Urinary bladder (tissue), 4 donors: ENCODE results near the gene SLC6A12. TPM values are rescaled to one million over a fixed set of nuclear protein-coding genes. Genes with fewer than 3 reads are reported as not detected.

Experiments used
- DNase-seq: peaks from one replicate; pipeline ENCODE4 v3.0.0-alpha.2; 2015; ENCODE audit errors: extremely low spot score
- H3K27ac ChIP-seq: one replicate; pipeline ENCODE4 v1.5.1; 2013; ENCODE audit warnings: low read depth, mild to moderate bottlenecking, moderate library complexity
- H3K36me3 ChIP-seq: one replicate; pipeline ENCODE4 v1.6.1; 2013; ENCODE audit warnings: mild to moderate bottlenecking, moderate library complexity; ENCODE audit not compliant: insufficient read depth
- H3K4me1 ChIP-seq: one replicate; pipeline ENCODE4 v1.6.1; 2013; ENCODE audit warnings: mild to moderate bottlenecking, moderate library complexity; ENCODE audit not compliant: insufficient read depth
- H3K4me3 ChIP-seq: one replicate; pipeline ENCODE4 v1.5.1; 2013; ENCODE audit warnings: low read depth, low read length
- WGBS: extraction: QIAGEN DNeasy Blood & Tissue Kit; methylation state at CpG from one replicate; pipeline ENCODE4 v1.1.7; 2013; 5-methylcytosine and 5-hydroxymethylcytosine counted together
- polyA plus RNA-seq: library from polyadenylated mRNA; stranded (reverse); fragments of 200-250 nt; gene quantifications from one replicate; pipeline ENCODE4 v1.2.3, GENCODE V29; 2013
- total RNA-seq: library from RNA; depleted of rRNA; stranded (reverse); fragments of >200 nt; gene quantifications from one replicate; pipeline ENCODE4 v1.2.3, GENCODE V29; 2014
- donor health status: healthy with polysubstance abuse.
- donor health status: healthy.

Gene SLC6A12
- total RNA-seq: 0.21 TPM
- 1.5 TPM for polyA plus RNA-seq

- Histone ChIP-seq H3K27ac (no peak within 1 kb of the TSS), H3K36me3 (no peaks in the 10 kb centered on the region), H3K4me3 (no peak within 1 kb of the TSS), H3K4me1 (no peaks in the 10 kb centered on the region)
- 38% methylated on average over 14 of the region's 14 CpGs for WGBS
- no peak for DNase-seq
Measured at GRCh38 chr12:214003-214741, at the start of gene SLC6A12. Gene SLC6A12, minus strand, starts transcription at chr12:214157. Its CDS starts 4,171 bp downstream, at chr12:209986.

GRCh38 chr12:263574-263973 lies 49.6 kb upstream of the SLC6A12 start:
- no peak overlapping the region for H3K27ac ChIP-seq
- H3K4me3 ChIP-seq: no peak overlapping the region
- H3K36me3 ChIP-seq: no peaks in the 10 kb centered on the region
- no peak for DNase-seq
- no peaks in the 10 kb centered on the region for H3K4me1 ChIP-seq
- 71% methylated on average over 9 of the region's 9 CpGs for WGBS

- WGBS: 32% methylated on average over 7 of the region's 7 CpGs
- H3K4me3 ChIP-seq: no peak within 1 kb of the TSS
- no peak within 1 kb of the TSS for H3K27ac ChIP-seq
- no peaks in the 10 kb centered on the region for H3K4me1 ChIP-seq
- H3K36me3 ChIP-seq: no peaks in the 10 kb centered on the region
- DNase-seq: no peak
Measured at GRCh38 chr12:262817-263216, 48.9 kb upstream of the SLC6A12 start, which contains the start of gene SLC6A13. Gene SLC6A13, minus strand, starts transcription at chr12:262836. Its CDS starts 2,784 bp downstream, at chr12:260052.

GRCh38 chr12:262113-262512 lies 48.2 kb upstream of the SLC6A12 start:
- Histone ChIP-seq H3K4me3 (no peak overlapping the region), H3K36me3 (no peaks in the 10 kb centered on the region), H3K27ac (no peak overlapping the region), H3K4me1 (no peaks in the 10 kb centered on the region)
- no peak for DNase-seq

- WGBS: 62% methylated on average over 14 of the region's 14 CpGs
- no peak overlapping the region for H3K27ac ChIP-seq
- no peak for DNase-seq
Measured at GRCh38 chr12:257521-258321, 43.8 kb upstream of the SLC6A12 start.

GRCh38 chr12:256958-257357 lies 43.0 kb upstream of the SLC6A12 start:
- WGBS: 69% methylated on average over 3 of the region's 3 CpGs
- Histone ChIP-seq H3K4me1 (no peaks in the 10 kb centered on the region), H3K27ac (no peak overlapping the region), H3K4me3 (no peak overlapping the region), H3K36me3 (no peaks in the 10 kb centered on the region)
- DNase-seq: no peak

More at GRCh38 chr12:257521-258321, 43.8 kb upstream of the SLC6A12 start:
- no peaks in the 10 kb centered on the region for H3K36me3 ChIP-seq
- no peak overlapping the region for H3K4me3 ChIP-seq
- H3K4me1 ChIP-seq: no peaks in the 10 kb centered on the region

GRCh38 chr12:256225-256624 lies 42.3 kb upstream of the SLC6A12 start:
- H3K36me3 ChIP-seq: no peaks in the 10 kb centered on the region
- H3K4me3 ChIP-seq: no peak overlapping the region
- 94% methylated on average over 6 of the region's 6 CpGs for WGBS
- H3K27ac ChIP-seq: no peak overlapping the region
- DNase-seq: no peak
- no peaks in the 10 kb centered on the region for H3K4me1 ChIP-seq

GRCh38 chr12:254912-255311 lies 41.0 kb upstream of the SLC6A12 start:
- H3K4me1 ChIP-seq: no peaks in the 10 kb centered on the region
- WGBS: 81% methylated on average over 9 of the region's 9 CpGs
- DNase-seq: no peak
- H3K27ac ChIP-seq: no peak overlapping the region
- H3K36me3 ChIP-seq: no peaks in the 10 kb centered on the region
- no peak overlapping the region for H3K4me3 ChIP-seq

GRCh38 chr12:254039-254438 lies 40.1 kb upstream of the SLC6A12 start:
- no peaks in the 10 kb centered on the region for H3K36me3 ChIP-seq
- 56% methylated on average over 10 of the region's 10 CpGs for WGBS
- DNase-seq: no peak
- no peak overlapping the region for H3K27ac ChIP-seq
- no peak overlapping the region for H3K4me3 ChIP-seq
- H3K4me1 ChIP-seq: no peaks in the 10 kb centered on the region

GRCh38 chr12:253116-253831 lies 39.3 kb upstream of the SLC6A12 start:
- Histone ChIP-seq H3K36me3 (no peaks in the 10 kb centered on the region), H3K4me3 (no peak overlapping the region), H3K4me1 (no peaks in the 10 kb centered on the region), H3K27ac (no peak overlapping the region)
- WGBS: 77% methylated on average over 12 of the region's 12 CpGs
- no peak for DNase-seq

GRCh38 chr12:252636-253035 lies 38.7 kb upstream of the SLC6A12 start:
- Histone ChIP-seq H3K36me3 (no peaks in the 10 kb centered on the region), H3K4me3 (no peak overlapping the region), H3K4me1 (no peaks in the 10 kb centered on the region), H3K27ac (no peak overlapping the region)
- no peak for DNase-seq
- WGBS: 41% methylated on average over 5 of the region's 5 CpGs

GRCh38 chr12:247271-247670 lies 33.3 kb upstream of the SLC6A12 start:
- WGBS: 82% methylated on average over 3 of the region's 3 CpGs

GRCh38 chr12:243381-243780 lies 29.4 kb upstream of the SLC6A12 start:
- Histone ChIP-seq H3K36me3 (no peaks in the 10 kb centered on the region), H3K27ac (no peak overlapping the region), H3K4me3 (no peak overlapping the region), H3K4me1 (no peaks in the 10 kb centered on the region)
- 51% methylated on average over 4 of the region's 4 CpGs for whole genome bisulfite sequencing
- DNase-seq: no peak

More at GRCh38 chr12:247271-247670, 33.3 kb upstream of the SLC6A12 start:
- Histone ChIP-seq H3K36me3 (no peaks in the 10 kb centered on the region), H3K27ac (no peak overlapping the region), H3K4me1 (no peaks in the 10 kb centered on the region), H3K4me3 (no peak overlapping the region)
- DNase-seq: no peak
